ENCODE results near the gene CAPN2.

DNA sequence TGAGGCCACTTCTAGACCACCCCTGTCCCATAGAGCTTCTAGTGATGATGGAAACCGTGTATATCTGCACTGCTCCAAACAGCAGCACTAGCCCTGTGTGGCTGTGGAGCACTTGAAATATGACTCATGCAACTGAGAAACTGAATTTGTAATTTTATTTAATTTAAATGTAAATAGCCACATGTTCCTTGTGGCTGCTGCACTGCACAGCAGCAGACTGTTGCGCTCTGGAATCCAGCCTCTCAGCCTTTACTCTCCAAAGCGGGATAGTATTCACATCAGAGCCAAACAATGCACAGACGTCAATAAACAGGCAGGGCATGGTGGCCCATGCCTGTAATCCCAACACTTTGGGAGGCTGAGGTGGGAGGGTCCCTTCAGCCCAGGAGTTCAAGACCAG is 12.0 kb downstream of the CAPN2 start:
- no peak for TF ChIP-seq ARNTL (CRISPR knock-in tag; IDR thresholded peaks at IDR 0.05; ENCODE audit: borderline replicate concordance, low read depth)
- no peak for TF ChIP-seq SNAI2 (CRISPR knock-in tag; IDR thresholded peaks at IDR 0.05)
- no peak for TF ChIP-seq TCF4 (CRISPR knock-in tag; IDR thresholded peaks at IDR 0.05; ENCODE audit: borderline replicate concordance)
- TF ChIP-seq ISL1 (CRISPR knock-in tag; IDR thresholded peaks at IDR 0.05) = no peak
- no peak for TF ChIP-seq ZNF70 (CRISPR knock-in tag; IDR thresholded peaks at IDR 0.05)
- TF ChIP-seq, protein P1, sequence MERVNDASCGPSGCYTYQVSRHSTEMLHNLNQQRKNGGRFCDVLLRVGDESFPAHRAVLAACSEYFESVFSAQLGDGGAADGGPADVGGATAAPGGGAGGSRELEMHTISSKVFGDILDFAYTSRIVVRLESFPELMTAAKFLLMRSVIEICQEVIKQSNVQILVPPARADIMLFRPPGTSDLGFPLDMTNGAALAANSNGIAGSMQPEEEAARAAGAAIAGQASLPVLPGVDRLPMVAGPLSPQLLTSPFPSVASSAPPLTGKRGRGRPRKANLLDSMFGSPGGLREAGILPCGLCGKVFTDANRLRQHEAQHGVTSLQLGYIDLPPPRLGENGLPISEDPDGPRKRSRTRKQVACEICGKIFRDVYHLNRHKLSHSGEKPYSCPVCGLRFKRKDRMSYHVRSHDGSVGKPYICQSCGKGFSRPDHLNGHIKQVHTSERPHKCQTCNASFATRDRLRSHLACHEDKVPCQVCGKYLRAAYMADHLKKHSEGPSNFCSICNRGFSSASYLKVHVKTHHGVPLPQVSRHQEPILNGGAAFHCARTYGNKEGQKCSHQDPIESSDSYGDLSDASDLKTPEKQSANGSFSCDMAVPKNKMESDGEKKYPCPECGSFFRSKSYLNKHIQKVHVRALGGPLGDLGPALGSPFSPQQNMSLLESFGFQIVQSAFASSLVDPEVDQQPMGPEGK (CRISPR knock-in tag; IDR thresholded peaks at IDR 0.05; ENCODE audit: borderline replicate concordance) = no peak
- no peak for TF ChIP-seq ESRRG (CRISPR knock-in tag; IDR thresholded peaks at IDR 0.05)
- TF ChIP-seq, protein P2, sequence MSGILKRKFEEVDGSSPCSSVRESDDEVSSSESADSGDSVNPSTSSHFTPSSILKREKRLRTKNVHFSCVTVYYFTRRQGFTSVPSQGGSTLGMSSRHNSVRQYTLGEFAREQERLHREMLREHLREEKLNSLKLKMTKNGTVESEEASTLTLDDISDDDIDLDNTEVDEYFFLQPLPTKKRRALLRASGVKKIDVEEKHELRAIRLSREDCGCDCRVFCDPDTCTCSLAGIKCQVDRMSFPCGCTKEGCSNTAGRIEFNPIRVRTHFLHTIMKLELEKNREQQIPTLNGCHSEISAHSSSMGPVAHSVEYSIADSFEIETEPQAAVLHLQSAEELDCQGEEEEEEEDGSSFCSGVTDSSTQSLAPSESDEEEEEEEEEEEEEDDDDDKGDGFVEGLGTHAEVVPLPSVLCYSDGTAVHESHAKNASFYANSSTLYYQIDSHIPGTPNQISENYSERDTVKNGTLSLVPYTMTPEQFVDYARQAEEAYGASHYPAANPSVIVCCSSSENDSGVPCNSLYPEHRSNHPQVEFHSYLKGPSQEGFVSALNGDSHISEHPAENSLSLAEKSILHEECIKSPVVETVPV (CRISPR knock-in tag; IDR thresholded peaks at IDR 0.05) = no peak
- TF ChIP-seq ZFP3 (CRISPR knock-in tag; IDR thresholded peaks at IDR 0.05) = no peak
- TF ChIP-seq BACH2 (CRISPR knock-in tag; IDR thresholded peaks at IDR 0.05; ENCODE audit: borderline replicate concordance) = no peak
- TF ChIP-seq, protein P3, sequence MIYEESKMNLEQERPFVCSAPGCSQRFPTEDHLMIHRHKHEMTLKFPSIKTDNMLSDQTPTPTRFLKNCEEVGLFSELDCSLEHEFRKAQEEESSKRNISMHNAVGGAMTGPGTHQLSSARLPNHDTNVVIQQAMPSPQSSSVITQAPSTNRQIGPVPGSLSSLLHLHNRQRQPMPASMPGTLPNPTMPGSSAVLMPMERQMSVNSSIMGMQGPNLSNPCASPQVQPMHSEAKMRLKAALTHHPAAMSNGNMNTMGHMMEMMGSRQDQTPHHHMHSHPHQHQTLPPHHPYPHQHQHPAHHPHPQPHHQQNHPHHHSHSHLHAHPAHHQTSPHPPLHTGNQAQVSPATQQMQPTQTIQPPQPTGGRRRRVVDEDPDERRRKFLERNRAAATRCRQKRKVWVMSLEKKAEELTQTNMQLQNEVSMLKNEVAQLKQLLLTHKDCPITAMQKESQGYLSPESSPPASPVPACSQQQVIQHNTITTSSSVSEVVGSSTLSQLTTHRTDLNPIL (CRISPR knock-in tag; IDR thresholded peaks at IDR 0.05; ENCODE audit: low read depth) = no peak

Measured in SK-N-SH treated with all-trans-retinoic acid at 6 μM for 48 hours (cell line).